GM12878 (cell line): ENCODE measurements around the gene TRPM1. TPM values are rescaled to one million over a fixed set of nuclear protein-coding genes. Genes with fewer than 3 reads are reported as not detected.

Source experiments
- ATAC-seq: fragments of 200-7000 bp; cut with Tn5 transposase; 3 replicates; pipeline ENCODE4 v1.9.1; 2020; ENCODE audit warnings: mild to moderate bottlenecking, moderate library complexity
- BruUV-seq: library from RNA; stranded (reverse); fragments of 400-500 nt; replicated peaks from 2 replicates; lab custom pipeline; 2021; lab: Mats Ljungman, UMichigan
- CTCF ChIA-PET: fragments of 300-600 bp; sonication (Branson Sonifier 250); formaldehyde crosslinking; extraction: SDS; loops from one replicate; lab custom pipeline; 2021; ENCODE audit warnings: inconsistent platforms; lab: Yijun Ruan, JAX
- POLR2A ChIA-PET: fragments of 350-600 bp; formaldehyde crosslinking; extraction: SDS; loops from one replicate; lab custom pipeline; 2021; ENCODE audit warnings: inconsistent platforms; lab: Charles Lee
- RAD21 ChIA-PET: fragments of 300-600 bp; sonication (Branson Sonifier 250); formaldehyde crosslinking; loops from one replicate; lab custom pipeline; 2023; ENCODE audit warnings: antibody characterized with exemption; ENCODE audit not compliant: unreplicated experiment; lab: Charles Lee
- SMC1A ChIA-PET: fragments of 300-600 bp; sonication (Branson Sonifier 250); formaldehyde crosslinking; loops from one replicate; lab custom pipeline; 2023; ENCODE audit not compliant: unreplicated experiment, uncharacterized antibody; lab: Charles Lee
- DNase-seq: peaks from one replicate; pipeline ENCODE4 v3.0.0-alpha.2; 2011; ENCODE audit warnings: low read depth, low spot score
- FAIRE-seq: peaks from 3 replicates; lab custom pipeline; 2011; peaks lifted over from hg19 to GRCh38; lab: Jason Lieb, UNC
- H2AFZ ChIP-seq: 2 replicates; pipeline ENCODE4 v1.6.0; 2011; ENCODE audit warnings: low read depth, low read length, control low read depth; ENCODE audit not compliant: control insufficient read depth
- H3K27ac ChIP-seq: 2 replicates; pipeline ENCODE4 v1.5.1; 2011; ENCODE audit warnings: control low read depth; ENCODE audit not compliant: control insufficient read depth, insufficient read depth
- H3K27me3 ChIP-seq, 2 experiments: replicated peaks in 1 of 2; 2 replicates each; pipeline versions ENCODE4 v1.6.0 to v1.6.1; 2011; ENCODE audit warnings: low read length in 1 of 2; ENCODE audit not compliant: control insufficient read depth in 2 of 2, insufficient read depth in 2 of 2
- H3K36me3 ChIP-seq, 2 experiments: 2 replicates each; pipeline ENCODE4 v1.5.1; 2011; ENCODE audit warnings: low read length in 1 of 2; ENCODE audit not compliant: control insufficient read depth in 2 of 2, insufficient read depth in 2 of 2
- H3K4me1 ChIP-seq: 2 replicates; pipeline ENCODE4 v1.6.1; 2011; ENCODE audit warnings: mild to moderate bottlenecking, low read length, moderate library complexity, mixed read lengths; ENCODE audit not compliant: control insufficient read depth, insufficient read depth
- H3K4me2 ChIP-seq: 2 replicates; pipeline ENCODE4 v1.6.0; 2011; ENCODE audit warnings: control low read depth; ENCODE audit not compliant: control insufficient read depth, insufficient read depth
- H3K4me3 ChIP-seq: fragments of 200-600 bp; sonication (generic); 2 replicates; pipeline ENCODE4 v1.5.1; 2016
- H3K79me2 ChIP-seq: 2 replicates; pipeline ENCODE4 v1.6.0; 2011; ENCODE audit warnings: low read length; ENCODE audit not compliant: control insufficient read depth, insufficient read depth
- H3K9ac ChIP-seq: 2 replicates; pipeline ENCODE4 v1.8.0; 2011; ENCODE audit warnings: low read length, control low read depth, mixed read lengths; ENCODE audit not compliant: control insufficient read depth, insufficient read depth
- H3K9me3 ChIP-seq: replicated peaks from 3 replicates; pipeline ENCODE4 v1.5.1; 2011; ENCODE audit warnings: mild to moderate bottlenecking, low read length; ENCODE audit not compliant: control insufficient read depth, insufficient read depth
- H4K20me1 ChIP-seq: 2 replicates; pipeline ENCODE4 v1.6.0; 2011; ENCODE audit not compliant: control insufficient read depth, insufficient read depth
- BCL11A ChIP-seq: IDR thresholded peaks from 2 replicates; pipeline ENCODE4 v1.6.1; 2011; ENCODE audit warnings: low read depth, low read length
- BRCA1 ChIP-seq: IDR thresholded peaks from 2 replicates; pipeline ENCODE4 v1.6.1; 2011; ENCODE audit warnings: low read depth, low read length, improper control_type of control experiment
- CUX1 ChIP-seq: IDR thresholded peaks from 2 replicates; pipeline ENCODE4 v1.6.1; 2012; ENCODE audit warnings: improper control_type of control experiment, low read depth, low read length; ENCODE audit not compliant: insufficient replicate concordance
- EGR1 ChIP-seq, 2 experiments: IDR thresholded peaks; 1 replicate in 1 of 2; 2 replicates in 1 of 2; pipeline ENCODE4 v1.6.1; 2011 to 2012; ENCODE audit warnings: low read depth in 2 of 2, low read length in 2 of 2, borderline replicate concordance in 1 of 2, mild to moderate bottlenecking in 1 of 2, moderate library complexity in 1 of 2
- ETV6 ChIP-seq, 2 experiments: fragments of 450-650 bp in 1 of 2; IDR thresholded peaks in 1 of 2; conservative IDR thresholded peaks in 1 of 2; 2 replicates each; pipeline ENCODE4 v1.6.1; 2014; ENCODE audit warnings: antibody characterized with exemption in 1 of 2, borderline replicate concordance in 1 of 2, low read depth in 1 of 2, mild to moderate bottlenecking in 1 of 2, moderate library complexity in 1 of 2
- KLF5 ChIP-seq: fragments of 450-650 bp; IDR thresholded peaks from 2 replicates; pipeline ENCODE4 v1.6.1; 2014; ENCODE audit warnings: mild to moderate bottlenecking; ENCODE audit not compliant: partially characterized antibody
- NFIC ChIP-seq: IDR thresholded peaks from 2 replicates; pipeline ENCODE4 v1.6.1; 2012; ENCODE audit warnings: low read depth, mild to moderate bottlenecking, inconsistent platforms, low read length, moderate library complexity
- POLR2A ChIP-seq: IDR thresholded peaks from 2 replicates; pipeline ENCODE4 v1.6.1; 2011; ENCODE audit warnings: low read depth, mild to moderate bottlenecking, low read length
- RAD21 ChIP-seq: IDR thresholded peaks from 2 replicates; pipeline ENCODE4 v1.6.1; 2011; ENCODE audit warnings: mild to moderate bottlenecking, low read depth, low read length, moderate library complexity; ENCODE audit not compliant: insufficient read depth
- RBBP5 ChIP-seq: fragments of 200-600 bp; sonication (generic); conservative IDR thresholded peaks from 2 replicates; pipeline ENCODE4 v1.6.1; 2016
- RFX5 ChIP-seq: IDR thresholded peaks from 2 replicates; pipeline ENCODE4 v1.6.1; 2011; ENCODE audit warnings: low read depth, low read length, improper control_type of control experiment
- TAF1 ChIP-seq: IDR thresholded peaks from 2 replicates; pipeline ENCODE4 v1.6.1; 2011; ENCODE audit warnings: mild to moderate bottlenecking, low read depth, low read length, borderline replicate concordance
- whole genome bisulfite sequencing: methylation state at CpG from one replicate; pipeline ENCODE4 v1.1.6; 2016; ENCODE audit warnings: low lambda C conversion rate; ENCODE audit not compliant: insufficient replicate concordance, insufficient coverage; ENCODE audit errors: missing lambda C conversion rate; 5-methylcytosine and 5-hydroxymethylcytosine counted together
- in situ Hi-C: fragments of 300-500 bp; cut with MboI; formaldehyde crosslinking; loops from 9 replicates; pipeline ENCODE4 v1.14.3; 2018; ENCODE audit warnings: mixed read lengths
- intact Hi-C: fragments of 100-400 bp; cut with micrococcal nuclease; formaldehyde crosslinking; loops from one replicate; pipeline ENCODE4 v1.14.2; 2022; ENCODE audit not compliant: unreplicated experiment
- polyA plus RNA-seq, 11 experiments: library from polyadenylated mRNA; depleted of rRNA in 4 of 11; unstranded in 6 of 11; stranded (reverse) in 5 of 11; fragments of >200 nt; fragmentation: Nextera tagmentation in 4 of 11; fragmentation: Illumina TruSeq in 1 of 11; extraction: Ambion mirVana in 4 of 11; extraction: Trizol in 1 of 11; gene quantifications; 1 replicate in 1 of 11; 2 replicates in 10 of 11; pipeline versions ENCODE4 v1.2.1 to v1.2.3, GENCODE V29; 2011 to 2016; ENCODE audit warnings: inconsistent platforms in 2 of 11, missing spikeins in 2 of 11, low read depth in 1 of 11
- total RNA-seq, 4 experiments: library from RNA; depleted of rRNA in 3 of 4; stranded (reverse); fragments of >200 nt in 3 of 4; fragmentation: Illumina TruSeq in 1 of 4; extraction: Trizol in 1 of 4; gene quantifications; 2 replicates each; pipeline versions ENCODE4 v1.2.1 to v1.2.3, GENCODE V29; 2013 to 2021
- TF ChIP-seq, protein P1 (sequence below): IDR thresholded peaks from 2 replicates; pipeline ENCODE4 v1.6.1; 2012; ENCODE audit warnings: low read depth, low read length, improper control_type of control experiment

TRPM1 gene
- total and polyA plus RNA-seq, 10 of the 15 experiments (the other 5 are each of a cell fraction or from before 2014, with no cell fraction given) = 0.01 to 0.10 (median 0.05) TPM; not detected in 4

DNA sequence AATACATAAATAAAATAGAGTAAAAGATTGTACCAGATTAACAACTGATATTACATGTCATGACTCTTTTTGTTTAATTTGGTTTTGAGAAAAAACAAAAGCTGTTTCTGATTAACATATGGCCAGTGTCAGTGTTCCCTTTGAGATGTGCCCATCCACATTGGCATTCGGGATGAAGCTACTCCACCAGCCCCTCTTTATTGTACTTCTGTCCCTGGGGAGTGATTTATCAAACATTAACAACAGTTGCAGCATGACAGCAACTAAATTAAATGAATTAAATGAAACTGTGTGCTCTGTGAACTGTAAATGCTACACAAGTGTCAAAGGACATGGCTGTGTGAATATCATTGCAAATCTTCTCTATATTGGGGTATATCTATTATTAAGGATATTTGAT lies 84.2 kb downstream of the TRPM1 start (continued):
- no peak for TF ChIP-seq CUX1

GRCh38 chr15:31016446-31016915 lies 85.0 kb downstream of the TRPM1 start:
- intact Hi-C loops (no loop called here), in situ Hi-C loops (no loop called here)
- ChIA-PET CTCF (no interaction called here), POLR2A (interaction anchor here (0.5 kb wide), 1 partner anchor 52 kb away, joined by 3 read pairs; no protein-coding TSS in a partner anchor), SMC1A (interaction anchor here (1.0 to 4.7 kb wide), 4 partner anchors 12 to 157 kb away, joined by 3 to 40 read pairs (median 5); no protein-coding TSS in a partner anchor), RAD21 (interaction anchor here (1.2 kb wide), 1 partner anchor 11 kb away, joined by 3 read pairs; no protein-coding TSS in a partner anchor)
- H3K4me2 ChIP-seq = no peak overlapping the region; the same call in 1 of the 2 replicates
- no peak overlapping the region for H2AFZ ChIP-seq
- ATAC-seq = no peak
- no peaks in the 10 kb centered on the region for H3K79me2 ChIP-seq
- FAIRE-seq = no peak
- H4K20me1 ChIP-seq = no peaks in the 10 kb centered on the region
- H3K36me3 ChIP-seq = no peaks in the 10 kb centered on the region
- no peak overlapping the region for H3K4me3 ChIP-seq
- H3K27me3 ChIP-seq = no peaks in the 10 kb centered on the region
- no TSS peak for BruUV-seq
- no peak for DNase-seq
- WGBS = 44% methylated on average over 3 of the region's 3 CpGs
- no peak overlapping the region for H3K27ac ChIP-seq
- no peaks in the 10 kb centered on the region; the same call in 2 of the 3 replicates for H3K9me3 ChIP-seq
- peaks cover 20% of the 10 kb centered on the region for H3K4me1 ChIP-seq
- H3K9ac ChIP-seq = no peak overlapping the region
- TF ChIP-seq BCL11A (no peak), POLR2A (no peak), RAD21 (no peak), ETV6 (conservative IDR thresholded peaks at IDR 0.05 in 1 of 2, IDR thresholded peaks at IDR 0.05 in 1 of 2; ENCODE audit: borderline replicate concordance in 1 of 2, low read depth in 1 of 2) (no peak), KLF5 (no peak), BRCA1 (no peak), EGR1 (IDR thresholded peaks at IDR 0.05; ENCODE audit: borderline replicate concordance in 1 of 2, low read depth in 2 of 2, low read length in 2 of 2) (no peak), RFX5 (no peak), NFIC (no peak), TAF1 (no peak), RBBP5 (no peak)
- TF ChIP-seq, protein P1, sequence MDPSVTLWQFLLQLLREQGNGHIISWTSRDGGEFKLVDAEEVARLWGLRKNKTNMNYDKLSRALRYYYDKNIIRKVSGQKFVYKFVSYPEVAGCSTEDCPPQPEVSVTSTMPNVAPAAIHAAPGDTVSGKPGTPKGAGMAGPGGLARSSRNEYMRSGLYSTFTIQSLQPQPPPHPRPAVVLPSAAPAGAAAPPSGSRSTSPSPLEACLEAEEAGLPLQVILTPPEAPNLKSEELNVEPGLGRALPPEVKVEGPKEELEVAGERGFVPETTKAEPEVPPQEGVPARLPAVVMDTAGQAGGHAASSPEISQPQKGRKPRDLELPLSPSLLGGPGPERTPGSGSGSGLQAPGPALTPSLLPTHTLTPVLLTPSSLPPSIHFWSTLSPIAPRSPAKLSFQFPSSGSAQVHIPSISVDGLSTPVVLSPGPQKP = no peak
